Sigmoid colon (tissue), 4 donors: ENCODE measurements around the gene CDRT4.

ENCODE experiments used
- POLR2A ChIP-seq, 2 donors: fragments of 450-650 bp; IDR thresholded peaks; one replicate each; pipeline ENCODE4 v1.6.1; 2016; ENCODE audit warnings: antibody characterized with exemption in 2 of 2, mild to moderate bottlenecking in 2 of 2, moderate library complexity in 2 of 2
- POLR2AphosphoS5 ChIP-seq, 4 donors: sonication (generic); formaldehyde crosslinking; IDR thresholded peaks; one replicate each; pipeline ENCODE4 v1.6.1; 2017; ENCODE audit warnings: antibody characterized with exemption in 4 of 4
- TF ChIP-seq, protein P1 (sequence below), 4 experiments: fragments of 450-650 bp in 3 of 4; fragments of 200-600 bp in 1 of 4; IDR thresholded peaks; one replicate each; pipeline ENCODE4 v1.5.1; 2016 to 2019; ENCODE audit warnings: antibody characterized with exemption in 4 of 4, mild to moderate bottlenecking in 3 of 4, moderate library complexity in 2 of 4

DNA sequence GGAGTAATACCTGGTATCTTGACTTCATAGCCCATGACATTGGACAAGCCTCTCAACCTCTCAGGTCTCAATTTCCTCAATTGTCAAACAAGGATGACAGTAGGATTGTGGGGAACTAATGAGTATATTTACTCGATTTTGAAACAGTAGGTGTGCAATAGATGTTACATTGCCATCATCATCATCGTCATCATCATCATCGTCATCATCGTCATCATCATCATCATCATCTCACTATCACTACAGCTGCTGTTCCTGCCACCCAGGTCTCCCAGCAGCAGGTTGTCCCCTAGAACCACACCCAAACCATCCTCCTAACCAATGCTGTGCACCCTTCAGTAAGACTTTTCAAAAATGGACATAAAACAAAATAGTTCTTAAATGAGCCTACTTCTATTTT, 24.8 kb upstream of the CDRT4 start:
- TF ChIP-seq, protein P1, sequence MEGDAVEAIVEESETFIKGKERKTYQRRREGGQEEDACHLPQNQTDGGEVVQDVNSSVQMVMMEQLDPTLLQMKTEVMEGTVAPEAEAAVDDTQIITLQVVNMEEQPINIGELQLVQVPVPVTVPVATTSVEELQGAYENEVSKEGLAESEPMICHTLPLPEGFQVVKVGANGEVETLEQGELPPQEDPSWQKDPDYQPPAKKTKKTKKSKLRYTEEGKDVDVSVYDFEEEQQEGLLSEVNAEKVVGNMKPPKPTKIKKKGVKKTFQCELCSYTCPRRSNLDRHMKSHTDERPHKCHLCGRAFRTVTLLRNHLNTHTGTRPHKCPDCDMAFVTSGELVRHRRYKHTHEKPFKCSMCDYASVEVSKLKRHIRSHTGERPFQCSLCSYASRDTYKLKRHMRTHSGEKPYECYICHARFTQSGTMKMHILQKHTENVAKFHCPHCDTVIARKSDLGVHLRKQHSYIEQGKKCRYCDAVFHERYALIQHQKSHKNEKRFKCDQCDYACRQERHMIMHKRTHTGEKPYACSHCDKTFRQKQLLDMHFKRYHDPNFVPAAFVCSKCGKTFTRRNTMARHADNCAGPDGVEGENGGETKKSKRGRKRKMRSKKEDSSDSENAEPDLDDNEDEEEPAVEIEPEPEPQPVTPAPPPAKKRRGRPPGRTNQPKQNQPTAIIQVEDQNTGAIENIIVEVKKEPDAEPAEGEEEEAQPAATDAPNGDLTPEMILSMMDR (IDR thresholded peaks at IDR 0.05): no peak
- TF ChIP-seq POLR2AphosphoS5 (IDR thresholded peaks at IDR 0.05) (no peak), POLR2A (IDR thresholded peaks at IDR 0.05) (no peak)
